ENCODE measurements around the gene KY.

DNA sequence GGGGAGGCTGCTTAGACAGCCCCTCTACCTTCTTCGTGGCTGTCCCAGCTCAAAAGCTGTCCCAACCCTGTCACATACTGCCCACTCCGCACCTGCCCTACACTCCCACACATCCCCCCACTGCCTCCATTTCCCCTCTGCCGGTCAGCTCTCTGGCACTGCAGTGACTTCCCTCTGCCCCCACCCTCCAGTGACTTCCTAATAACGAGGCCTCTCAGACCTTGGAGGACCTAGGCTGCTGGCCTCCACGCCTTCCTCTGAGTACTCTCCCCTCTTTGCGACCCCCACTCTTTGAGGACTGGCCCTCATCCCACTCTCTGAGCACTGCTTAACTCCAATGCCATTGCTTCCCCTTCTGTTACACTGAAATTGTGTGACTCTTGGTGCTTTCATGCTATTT is 45.3 kb downstream of the KY start:
- TF ChIP-seq, protein P1, sequence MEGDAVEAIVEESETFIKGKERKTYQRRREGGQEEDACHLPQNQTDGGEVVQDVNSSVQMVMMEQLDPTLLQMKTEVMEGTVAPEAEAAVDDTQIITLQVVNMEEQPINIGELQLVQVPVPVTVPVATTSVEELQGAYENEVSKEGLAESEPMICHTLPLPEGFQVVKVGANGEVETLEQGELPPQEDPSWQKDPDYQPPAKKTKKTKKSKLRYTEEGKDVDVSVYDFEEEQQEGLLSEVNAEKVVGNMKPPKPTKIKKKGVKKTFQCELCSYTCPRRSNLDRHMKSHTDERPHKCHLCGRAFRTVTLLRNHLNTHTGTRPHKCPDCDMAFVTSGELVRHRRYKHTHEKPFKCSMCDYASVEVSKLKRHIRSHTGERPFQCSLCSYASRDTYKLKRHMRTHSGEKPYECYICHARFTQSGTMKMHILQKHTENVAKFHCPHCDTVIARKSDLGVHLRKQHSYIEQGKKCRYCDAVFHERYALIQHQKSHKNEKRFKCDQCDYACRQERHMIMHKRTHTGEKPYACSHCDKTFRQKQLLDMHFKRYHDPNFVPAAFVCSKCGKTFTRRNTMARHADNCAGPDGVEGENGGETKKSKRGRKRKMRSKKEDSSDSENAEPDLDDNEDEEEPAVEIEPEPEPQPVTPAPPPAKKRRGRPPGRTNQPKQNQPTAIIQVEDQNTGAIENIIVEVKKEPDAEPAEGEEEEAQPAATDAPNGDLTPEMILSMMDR (IDR thresholded peaks at IDR 0.05) = no peak
- TF ChIP-seq POLR2A (IDR thresholded peaks at IDR 0.05) = no peak

Measured in adrenal gland (tissue), 5 donors.